Smooth muscle cell (in vitro differentiated cells): ENCODE measurements around the gene CD37. TPM values are rescaled to one million over a fixed set of nuclear protein-coding genes. Genes with fewer than 3 reads are reported as not detected.

Experiments
- DNase-seq: peaks from one replicate; lab custom pipeline; 2025; ENCODE audit not compliant: unreplicated experiment; lab: John Stamatoyannopoulos, UW
- H2AFZ ChIP-seq: fragments of 200-600 bp; sonication (generic); 2 replicates; pipeline ENCODE4 v1.6.0; 2016; ENCODE audit warnings: antibody characterized with exemption, low read depth, mild to moderate bottlenecking
- H3F3A ChIP-seq: fragments of 200-600 bp; sonication (generic); 2 replicates; pipeline ENCODE4 v1.6.0; 2017; ENCODE audit warnings: antibody characterized with exemption, low read depth
- H3K27ac ChIP-seq: fragments of 200-600 bp; sonication (generic); 2 replicates; pipeline ENCODE4 v1.5.1; 2016; ENCODE audit warnings: low read depth, mild to moderate bottlenecking
- H3K27me3 ChIP-seq: fragments of 200-600 bp; sonication (generic); 2 replicates; pipeline ENCODE4 v1.6.1; 2016; ENCODE audit warnings: low read depth, mild to moderate bottlenecking
- H3K36me3 ChIP-seq: fragments of 200-600 bp; sonication (generic); 2 replicates; pipeline ENCODE4 v1.5.1; 2016; ENCODE audit warnings: low read depth
- H3K4me1 ChIP-seq: fragments of 200-600 bp; sonication (generic); 2 replicates; pipeline ENCODE4 v1.5.1; 2016; ENCODE audit warnings: low read depth
- H3K4me2 ChIP-seq: fragments of 200-600 bp; sonication (generic); 2 replicates; pipeline ENCODE4 v1.6.0; 2016; ENCODE audit warnings: mild to moderate bottlenecking
- H3K4me3 ChIP-seq: fragments of 200-600 bp; sonication (generic); 2 replicates; pipeline ENCODE4 v1.5.1; 2016; ENCODE audit warnings: mild to moderate bottlenecking
- H3K79me2 ChIP-seq: fragments of 200-600 bp; sonication (generic); 2 replicates; pipeline ENCODE4 v1.6.0; 2016; ENCODE audit warnings: low read depth, mild to moderate bottlenecking
- H3K9ac ChIP-seq: fragments of 200-600 bp; sonication (generic); 2 replicates; pipeline ENCODE4 v1.6.0; 2016; ENCODE audit warnings: low read depth
- H3K9me3 ChIP-seq: fragments of 200-600 bp; sonication (generic); replicated peaks from 2 replicates; pipeline ENCODE4 v1.5.1; 2016; ENCODE audit warnings: low read depth
- H4K20me1 ChIP-seq: fragments of 200-600 bp; sonication (generic); 2 replicates; pipeline ENCODE4 v1.6.0; 2016; ENCODE audit warnings: low read depth
- WGBS: methylation state at CpG from one replicate; pipeline ENCODE4 v1.1.7; 2016; ENCODE audit warnings: low lambda C conversion rate; 5-methylcytosine and 5-hydroxymethylcytosine counted together
- polyA plus RNA-seq: library from polyadenylated mRNA; unstranded; fragments of >200 nt; fragmentation: Nextera tagmentation; extraction: Ambion mirVana; gene quantifications from 2 replicates; pipeline ENCODE4 v1.2.1, GENCODE V29; 2016
- total RNA-seq: library from RNA; depleted of rRNA; stranded (reverse); fragments of >200 nt; gene quantifications from 2 replicates; pipeline ENCODE4 v1.2.3, GENCODE V29; 2014
- TF ChIP-seq, protein P1 (sequence below): fragments of 200-600 bp; sonication (generic); IDR thresholded peaks from 2 replicates; pipeline ENCODE4 v1.5.1; 2017; ENCODE audit warnings: borderline replicate concordance, mild to moderate bottlenecking, antibody characterized with exemption; ENCODE audit not compliant: insufficient read depth, poor library complexity, severe bottlenecking

The CD37 gene
- total and polyA plus RNA-seq, 2 experiments from 2014 or later, result 7.0 TPM; not detected in 1

DNA sequence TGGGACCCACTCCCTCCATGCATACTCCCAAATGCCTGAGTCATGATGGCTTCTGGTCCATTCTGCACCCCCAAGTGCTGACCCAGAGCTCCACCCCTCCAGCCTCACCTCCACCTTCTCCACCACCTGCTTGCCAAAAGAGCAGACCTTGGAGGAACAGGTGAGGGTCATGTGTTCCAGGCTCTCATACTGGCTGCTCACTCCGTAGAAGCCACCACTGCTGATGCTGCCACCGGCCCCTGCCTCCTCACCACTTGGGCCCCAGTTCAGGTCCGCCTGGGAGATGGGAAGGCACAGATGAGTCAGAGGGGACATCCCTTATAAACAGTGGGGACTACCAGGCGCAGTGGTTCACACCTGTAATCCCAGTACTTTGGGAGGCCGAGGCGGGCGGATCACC lies 7.9 kb downstream of the CD37 start:
- no peak overlapping the region for H3K27ac ChIP-seq
- no peak for DNase-seq
- 97% methylated on average over 7 of the region's 7 CpGs for WGBS
- no peak overlapping the region for H3K4me3 ChIP-seq
- H3F3A ChIP-seq, result peaks cover 7% of the 10 kb centered on the region
- H3K4me1 ChIP-seq, result peaks cover 4% of the 10 kb centered on the region
- H3K9ac ChIP-seq, result no peak overlapping the region
- no peak overlapping the region for H2AFZ ChIP-seq
- no peak overlapping the region for H3K4me2 ChIP-seq
- peaks cover 8% of the 10 kb centered on the region for H3K36me3 ChIP-seq
- TF ChIP-seq, protein P1, sequence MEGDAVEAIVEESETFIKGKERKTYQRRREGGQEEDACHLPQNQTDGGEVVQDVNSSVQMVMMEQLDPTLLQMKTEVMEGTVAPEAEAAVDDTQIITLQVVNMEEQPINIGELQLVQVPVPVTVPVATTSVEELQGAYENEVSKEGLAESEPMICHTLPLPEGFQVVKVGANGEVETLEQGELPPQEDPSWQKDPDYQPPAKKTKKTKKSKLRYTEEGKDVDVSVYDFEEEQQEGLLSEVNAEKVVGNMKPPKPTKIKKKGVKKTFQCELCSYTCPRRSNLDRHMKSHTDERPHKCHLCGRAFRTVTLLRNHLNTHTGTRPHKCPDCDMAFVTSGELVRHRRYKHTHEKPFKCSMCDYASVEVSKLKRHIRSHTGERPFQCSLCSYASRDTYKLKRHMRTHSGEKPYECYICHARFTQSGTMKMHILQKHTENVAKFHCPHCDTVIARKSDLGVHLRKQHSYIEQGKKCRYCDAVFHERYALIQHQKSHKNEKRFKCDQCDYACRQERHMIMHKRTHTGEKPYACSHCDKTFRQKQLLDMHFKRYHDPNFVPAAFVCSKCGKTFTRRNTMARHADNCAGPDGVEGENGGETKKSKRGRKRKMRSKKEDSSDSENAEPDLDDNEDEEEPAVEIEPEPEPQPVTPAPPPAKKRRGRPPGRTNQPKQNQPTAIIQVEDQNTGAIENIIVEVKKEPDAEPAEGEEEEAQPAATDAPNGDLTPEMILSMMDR, result no peak
- H3K27me3 ChIP-seq, result no peaks in the 10 kb centered on the region
- H3K9me3 ChIP-seq, result no peaks in the 10 kb centered on the region
- H3K79me2 ChIP-seq, result no peaks in the 10 kb centered on the region
- peaks cover 89% of the 10 kb centered on the region for H4K20me1 ChIP-seq

DNA sequence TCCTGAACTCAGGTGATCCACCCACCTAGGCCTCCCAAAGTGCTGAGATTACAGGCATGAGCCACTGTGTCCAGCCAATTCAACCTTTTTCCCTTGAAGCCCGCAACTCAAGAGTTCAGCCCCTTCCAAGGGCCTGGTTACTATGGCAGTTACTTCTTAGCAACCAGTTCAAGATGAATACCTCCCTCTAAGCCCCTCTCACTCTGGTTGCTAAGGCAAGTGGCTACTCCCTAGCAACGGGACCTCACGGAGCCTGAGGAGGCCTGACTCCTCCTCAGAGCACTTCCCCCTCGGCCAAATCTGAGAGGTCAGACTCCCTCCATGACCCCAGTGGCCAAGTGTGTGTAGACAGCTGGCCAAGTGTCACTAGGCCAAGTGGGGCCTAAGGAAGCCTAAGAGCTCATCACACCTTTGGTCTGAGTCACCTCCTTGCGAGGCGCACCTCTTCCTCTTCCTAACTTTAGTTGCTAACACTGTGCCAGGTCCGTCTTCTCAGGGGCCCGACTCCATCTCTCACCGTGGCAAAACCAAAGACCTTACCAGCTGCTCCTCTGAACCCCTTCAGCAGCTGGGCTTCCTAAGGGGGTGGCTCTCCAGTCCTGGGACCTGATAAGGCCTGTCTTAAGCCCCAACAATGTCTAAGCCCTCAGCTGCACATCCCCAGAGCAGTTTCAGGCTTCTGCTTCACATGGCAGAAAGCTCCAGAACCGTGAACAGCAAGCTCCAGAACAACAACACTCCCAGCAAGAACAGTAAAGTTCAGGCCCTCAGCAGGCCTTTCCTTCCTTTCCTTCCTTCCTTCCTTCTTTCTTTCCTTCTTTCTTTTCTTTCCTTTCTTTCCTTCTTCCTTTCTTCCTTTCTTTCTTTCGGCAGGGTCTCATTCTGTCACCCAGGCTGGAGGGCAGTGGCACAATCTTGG lies 9.6 kb downstream of the CD37 start:
- no peak for DNase-seq
- H3K36me3 ChIP-seq, result peaks cover 8% of the 10 kb centered on the region
- TF ChIP-seq, protein P1, result no peak

DNA sequence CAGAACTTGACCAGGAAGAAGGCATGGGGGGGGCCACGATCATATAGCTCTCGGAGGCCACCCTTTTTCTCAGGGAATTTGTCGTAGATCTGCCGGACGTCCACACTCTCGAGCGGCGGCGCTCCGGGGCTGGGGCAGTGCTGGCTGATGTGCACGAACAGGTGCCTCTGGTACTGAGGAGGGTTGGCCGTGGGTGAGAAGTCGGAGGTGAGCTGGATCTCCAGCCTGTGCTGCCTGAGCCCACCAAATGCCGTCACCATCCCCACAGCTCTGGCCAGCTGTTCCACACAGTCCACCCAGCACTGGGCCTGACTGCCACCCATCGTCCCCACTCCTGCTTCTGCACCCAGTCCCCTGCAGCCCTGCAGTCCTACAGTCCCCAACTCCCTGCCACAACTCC lies 12.0 kb downstream of the CD37 start:
- H4K20me1 ChIP-seq, result peaks cover 85% of the 10 kb centered on the region
- no peak overlapping the region for H2AFZ ChIP-seq
- no peaks in the 10 kb centered on the region for H3K79me2 ChIP-seq
- H3K4me3 ChIP-seq, result no peak overlapping the region
- no peaks in the 10 kb centered on the region for H3K9me3 ChIP-seq
- 100% methylated on average over 13 of the region's 15 CpGs for WGBS
- H3K9ac ChIP-seq, result no peak overlapping the region
- no peak for DNase-seq
- H3K4me1 ChIP-seq, result no peaks in the 10 kb centered on the region
- no peak overlapping the region for H3K4me2 ChIP-seq
- H3F3A ChIP-seq, result peaks cover 7% of the 10 kb centered on the region
- H3K36me3 ChIP-seq, result peaks cover 8% of the 10 kb centered on the region
- no peak overlapping the region for H3K27ac ChIP-seq
- no peaks in the 10 kb centered on the region for H3K27me3 ChIP-seq
- TF ChIP-seq, protein P1, result no peak

More for the DNA sequence above, 9.6 kb downstream of the CD37 start:
- H4K20me1 ChIP-seq, result peaks cover 97% of the 10 kb centered on the region
- no peaks in the 10 kb centered on the region for H3K9me3 ChIP-seq
- no peak overlapping the region for H3K27ac ChIP-seq
- no peak overlapping the region for H3K4me2 ChIP-seq
- no peak overlapping the region for H3K9ac ChIP-seq
- no peaks in the 10 kb centered on the region for H3K79me2 ChIP-seq
- H3K4me3 ChIP-seq, result no peak overlapping the region
- H3K27me3 ChIP-seq, result no peaks in the 10 kb centered on the region
- H3K4me1 ChIP-seq, result no peaks in the 10 kb centered on the region
- peaks cover 7% of the 10 kb centered on the region for H3F3A ChIP-seq
- 96% methylated on average over 11 of the region's 11 CpGs for WGBS
- H2AFZ ChIP-seq, result no peak overlapping the region
